ENCODE measurements around the gene SKIL.
"Not testable (repeated sequence)": the region's sequence is repeated elsewhere in the genome, so short reads cannot be mapped to it uniquely, and the experiment has no call there.

SKIL gene

DNA sequence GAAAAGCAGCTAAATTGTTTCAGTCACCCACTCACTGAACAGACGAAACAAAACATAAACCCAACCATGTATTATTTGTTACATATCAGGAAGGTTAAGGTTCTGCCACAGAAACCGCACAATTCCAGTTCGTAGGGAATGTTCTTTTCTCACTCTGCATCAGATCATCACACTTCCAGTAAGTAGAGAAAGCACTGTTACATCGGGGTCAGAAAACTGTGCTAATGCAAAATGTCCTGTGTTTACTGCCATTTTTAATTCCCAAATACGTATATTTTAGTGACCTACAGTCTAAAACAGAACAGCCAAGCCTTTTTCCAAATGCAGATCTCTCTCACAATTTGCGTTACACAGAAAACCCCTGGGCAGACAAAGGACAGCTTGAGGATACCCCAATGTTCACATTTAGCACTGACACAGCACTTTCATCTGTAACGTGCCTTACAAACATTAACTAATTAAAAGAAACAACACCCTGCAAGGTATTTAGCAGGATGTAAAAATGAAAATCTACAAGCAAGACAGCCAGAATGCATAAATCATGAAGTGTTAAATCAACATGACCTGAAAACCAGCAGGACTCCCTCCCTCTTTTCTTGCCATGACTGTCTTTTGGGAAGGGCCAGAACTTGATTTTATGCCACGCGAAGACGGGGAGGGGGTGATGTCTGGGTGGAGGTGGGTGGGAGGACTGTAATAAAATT lies 34.8 kb upstream of the SKIL start:
- DNase-seq (ENCODE audit: extremely low spot score): no peak
- TF ChIP-seq CTCF (IDR thresholded peaks at IDR 0.05; ENCODE audit: control extremely low read depth, extremely low read depth, low read depth, missing control alignments): no peak
- ChIA-PET POLR2A (no interaction called here), CTCF (interaction anchor here (2.3 kb wide), 1 partner anchor 89 kb away, joined by 6 read pairs; no protein-coding TSS in a partner anchor)

DNA sequence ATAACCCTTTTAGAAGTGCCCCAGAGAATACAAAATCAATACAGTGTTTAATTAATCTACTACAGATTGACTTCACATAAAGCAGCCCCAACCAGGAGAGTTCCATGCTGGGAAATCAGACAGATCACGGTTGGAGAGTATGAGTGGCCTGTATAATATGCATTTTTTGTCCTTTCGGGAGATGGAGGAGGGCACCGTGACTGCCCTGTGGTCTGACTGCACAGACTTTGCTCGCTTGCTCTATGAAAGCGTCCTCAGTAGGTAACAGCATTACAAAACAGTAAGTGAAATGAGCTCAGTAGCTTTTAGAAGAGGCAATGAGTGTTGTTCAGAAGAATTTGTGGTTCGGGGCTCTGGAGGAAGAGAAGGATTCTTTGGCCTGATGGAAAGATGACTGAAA lies 34.2 kb upstream of the SKIL start:
- ChIA-PET CTCF (interaction anchor here (2.1 to 2.3 kb wide), 2 partner anchors 15 to 88 kb away, joined by 6 read pairs; no protein-coding TSS in a partner anchor), POLR2A (no interaction called here)

DNA sequence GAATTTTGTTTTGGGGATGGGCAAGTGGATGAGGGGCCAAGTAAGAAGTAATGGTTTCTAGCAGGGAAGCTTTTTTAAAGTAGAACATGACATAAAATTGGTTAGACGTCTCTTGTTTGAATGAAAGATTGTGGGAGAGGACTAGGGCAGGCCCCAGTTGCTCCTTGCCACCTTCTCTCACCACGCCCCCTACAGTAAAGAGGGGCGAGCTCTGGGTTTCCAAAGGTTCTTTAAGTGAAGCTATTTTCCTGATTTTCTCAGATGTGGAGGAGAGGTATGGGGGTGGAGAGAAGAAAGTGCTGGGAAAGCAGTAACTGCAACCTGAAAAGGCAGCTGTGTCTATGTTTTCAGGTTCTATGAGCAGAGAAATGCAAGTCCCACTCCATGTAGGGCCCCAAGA lies 32.6 kb upstream of the SKIL start:
- ChIA-PET CTCF (interaction anchor here (2.1 to 2.3 kb wide), 2 partner anchors 17 to 86 kb away, joined by 6 read pairs; no protein-coding TSS in a partner anchor), POLR2A (no interaction called here)
- no peak for TF ChIP-seq CTCF (IDR thresholded peaks at IDR 0.05; ENCODE audit: control extremely low read depth, extremely low read depth, low read depth, missing control alignments)
- no peak for DNase-seq (ENCODE audit: extremely low spot score)

More for the DNA sequence above, 34.2 kb upstream of the SKIL start:
- no peak for TF ChIP-seq CTCF (IDR thresholded peaks at IDR 0.05; ENCODE audit: control extremely low read depth, extremely low read depth, low read depth, missing control alignments)
- no peak for DNase-seq (ENCODE audit: extremely low spot score)

DNA sequence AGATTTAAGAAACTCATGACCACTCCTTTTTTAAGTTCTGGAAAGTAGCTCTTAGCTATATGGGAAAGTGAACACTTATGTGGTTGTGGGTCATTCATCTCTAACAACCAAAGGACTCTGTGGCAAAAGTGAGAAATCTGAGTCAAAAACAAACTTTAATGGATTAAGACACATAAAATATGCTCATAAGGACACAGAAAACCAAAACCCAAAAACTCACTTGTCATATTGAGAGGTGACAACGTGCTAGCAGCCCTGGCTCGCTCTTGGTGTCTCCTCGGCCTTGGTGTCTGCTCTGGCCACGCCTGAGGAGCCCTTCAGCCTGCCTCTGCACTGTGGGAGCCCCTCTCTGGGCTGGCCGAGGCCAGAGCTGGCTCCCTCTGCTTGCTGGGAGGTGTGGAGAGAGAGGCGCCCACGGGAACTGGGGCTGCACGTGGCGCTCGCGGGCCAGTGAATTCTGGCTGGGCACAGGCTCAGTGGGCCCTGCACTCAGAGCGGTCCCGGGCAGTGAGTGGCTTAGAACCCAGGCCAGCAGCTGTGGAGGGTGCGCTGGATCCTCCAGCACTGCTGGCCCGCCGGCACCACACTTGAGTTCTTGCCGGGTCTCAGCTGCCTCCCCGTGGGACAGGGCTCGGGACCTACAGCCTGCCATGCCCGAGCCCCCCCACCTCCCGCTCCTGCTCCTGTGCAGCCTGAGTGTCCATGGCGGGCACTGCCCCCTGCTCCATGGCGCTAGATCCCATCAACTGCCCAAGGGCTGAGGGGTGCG lies 30.3 kb upstream of the SKIL start:
- ChIA-PET POLR2A (no interaction called here), CTCF (interaction anchor here (0.8 to 2.7 kb wide), 5 partner anchors 10 to 86 kb away, joined by 3 to 9 read pairs (median 4); no protein-coding TSS in a partner anchor)
- DNase-seq (ENCODE audit: extremely low spot score): no peak
- TF ChIP-seq CTCF (IDR thresholded peaks at IDR 0.05; ENCODE audit: control extremely low read depth, extremely low read depth, low read depth, missing control alignments): no peak

- DNase-seq (ENCODE audit: extremely low spot score); POLR2A ChIA-PET: not testable (repeated sequence)
- CTCF ChIA-PET: interaction anchor here (0.8 to 2.7 kb wide), 8 partner anchors 9 to 85 kb away, joined by 3 to 9 read pairs (median 4); no protein-coding TSS in a partner anchor
These were observed 29.5 kb upstream of the SKIL start for GRCh38 chr3:170327868-170328548.

GRCh38 chr3:170330366-170330765 lies 27.1 kb upstream of the SKIL start:
- no peak for DNase-seq (ENCODE audit: extremely low spot score)
- ChIA-PET POLR2A (no interaction called here), CTCF (no interaction called here)
- TF ChIP-seq CTCF (IDR thresholded peaks at IDR 0.05; ENCODE audit: control extremely low read depth, extremely low read depth, low read depth, missing control alignments): no peak

Data from GM10248 (cell line).